LNCaP clone FGC (cell line): ENCODE data around the gene SEMA4D.

ENCODE experiments used
- DNase-seq: peaks from one replicate; pipeline ENCODE4 v3.0.0-alpha.2; 2011; ENCODE audit warnings: low read depth
- H3K4me3 ChIP-seq: 2 replicates; pipeline ENCODE4 v1.5.1; 2011; ENCODE audit warnings: mild to moderate bottlenecking, low read depth, low read length, control low read depth
- CTCF ChIP-seq: IDR thresholded peaks from 2 replicates; pipeline ENCODE4 v1.5.1; 2012; ENCODE audit warnings: mild to moderate bottlenecking; ENCODE audit not compliant: control insufficient read depth, insufficient read depth; ENCODE audit errors: extremely low read depth

The SEMA4D gene

GRCh38 chr9:89447416-89447815 is 50.5 kb downstream of the SEMA4D start:
- no peak overlapping the region for H3K4me3 ChIP-seq
- TF ChIP-seq CTCF: no peak

GRCh38 chr9:89446961-89447310 is 51.0 kb downstream of the SEMA4D start:
- TF ChIP-seq CTCF: no peak
- DNase-seq: no peak
- no peak overlapping the region for H3K4me3 ChIP-seq

More at GRCh38 chr9:89447416-89447815, 50.5 kb downstream of the SEMA4D start:
- no peak for DNase-seq

GRCh38 chr9:89446261-89446960 is 51.5 kb downstream of the SEMA4D start:
- H3K4me3 ChIP-seq: no peak overlapping the region
- no peak for TF ChIP-seq CTCF
- DNase-seq: no peak

GRCh38 chr9:89445801-89446251 is 52.1 kb downstream of the SEMA4D start:
- DNase-seq: no peak
- TF ChIP-seq CTCF: no peak
- H3K4me3 ChIP-seq: no peak overlapping the region

- no peak for TF ChIP-seq CTCF
- no peak overlapping the region for H3K4me3 ChIP-seq
- no peak for DNase-seq
These were observed 52.8 kb downstream of the SEMA4D start for GRCh38 chr9:89444925-89445765.

GRCh38 chr9:89444274-89444673 is 53.6 kb downstream of the SEMA4D start:
- no peak overlapping the region for H3K4me3 ChIP-seq
- no peak for DNase-seq
- no peak for TF ChIP-seq CTCF
